ENCODE measurements around the gene ANKFN1.

GRCh38 chr17:56457501-56457900 lies 304.2 kb downstream of the ANKFN1 start:
- TF ChIP-seq CTCF (IDR thresholded peaks at IDR 0.05), result no peak
- no peak for TF ChIP-seq POLR2A (IDR thresholded peaks at IDR 0.05)
